Renal pelvis (tissue), 4 donors: Measurements from ENCODE around the gene MROH7. TPM values are rescaled to one million over a fixed set of nuclear protein-coding genes. Genes with fewer than 3 reads are reported as not detected.

Source experiments
- DNase-seq: peaks from one replicate; pipeline ENCODE4 v3.0.0-alpha.2; 2013
- polyA plus RNA-seq, 3 donors: library from polyadenylated mRNA; unstranded; fragments of 120-200 nt; gene quantifications; one replicate each; pipeline ENCODE4 v1.2.1, GENCODE V29; 2013; ENCODE audit not compliant: insufficient read length in 3 of 3

The MROH7 gene
- polyA plus RNA-seq, 3 donors = 2.9 to 19.5 (median 16.0) TPM

- DNase-seq = no peak
These were observed 96.7 kb downstream of the MROH7 start for GRCh38 chr1:54738244-54738643.

DNA sequence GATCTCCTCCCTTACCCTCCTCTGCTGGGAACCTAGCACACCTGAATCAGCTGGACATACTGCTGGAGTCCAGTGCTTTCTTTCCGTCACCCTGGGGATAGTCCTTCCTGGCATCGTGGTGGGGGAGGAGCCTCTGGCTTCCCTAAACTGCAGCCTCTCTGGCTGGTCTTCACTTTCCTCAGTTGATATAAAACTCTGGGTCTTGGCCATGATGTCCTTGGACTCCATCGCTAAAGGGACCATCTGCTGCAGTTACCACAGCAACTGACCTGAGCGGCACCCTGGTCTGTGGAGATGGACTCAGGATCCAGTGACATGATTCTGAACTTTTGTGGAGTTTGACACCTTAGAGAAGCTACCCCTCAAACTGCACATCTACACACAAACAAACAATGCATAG is 99.9 kb downstream of the MROH7 start:
- DNase-seq = no peak

GRCh38 chr1:54742282-54742681 is 100.7 kb downstream of the MROH7 start:
- DNase-seq = no peak

DNA sequence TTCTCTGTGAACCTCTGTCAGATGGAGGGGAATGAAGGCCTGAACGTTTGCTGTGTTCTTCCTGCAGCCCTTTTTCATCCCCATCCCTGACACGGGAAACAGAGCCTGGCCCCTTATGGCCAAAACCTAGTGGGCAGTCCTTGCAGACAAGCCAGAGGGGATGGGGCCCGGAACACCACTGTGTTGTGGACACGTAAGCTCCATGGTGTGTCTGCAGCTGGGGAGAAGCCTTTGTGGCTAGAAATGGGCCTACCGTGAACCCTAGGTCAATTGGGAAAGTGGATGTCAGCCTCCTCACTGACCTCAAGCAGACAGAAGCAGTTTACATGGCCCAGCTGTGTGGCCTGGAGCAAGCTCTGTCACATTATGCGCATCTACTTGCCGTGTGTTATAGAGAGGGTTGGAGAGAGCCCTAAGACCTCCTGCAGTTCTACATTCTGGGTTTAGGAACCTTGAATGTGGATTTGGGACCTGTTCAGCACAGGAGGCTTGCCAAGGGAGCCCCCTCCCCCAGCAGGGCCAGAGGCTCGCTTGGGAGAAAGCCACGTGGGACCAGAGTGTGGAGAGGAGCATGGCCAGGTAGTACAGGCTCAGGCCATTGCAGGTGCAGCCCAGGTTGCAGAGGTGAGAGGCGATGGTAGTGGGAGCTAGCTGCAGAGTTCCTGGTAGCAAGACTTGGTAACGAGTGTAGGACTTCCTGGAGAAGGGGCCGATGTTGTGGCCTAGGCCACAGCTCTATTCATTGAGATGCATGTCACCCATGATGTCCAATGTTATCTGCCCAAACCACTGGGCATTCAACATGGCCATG is 102.0 kb downstream of the MROH7 start:
- DNase-seq = no peak

GRCh38 chr1:54744696-54745095 is 103.1 kb downstream of the MROH7 start:
- DNase-seq = no peak

DNA sequence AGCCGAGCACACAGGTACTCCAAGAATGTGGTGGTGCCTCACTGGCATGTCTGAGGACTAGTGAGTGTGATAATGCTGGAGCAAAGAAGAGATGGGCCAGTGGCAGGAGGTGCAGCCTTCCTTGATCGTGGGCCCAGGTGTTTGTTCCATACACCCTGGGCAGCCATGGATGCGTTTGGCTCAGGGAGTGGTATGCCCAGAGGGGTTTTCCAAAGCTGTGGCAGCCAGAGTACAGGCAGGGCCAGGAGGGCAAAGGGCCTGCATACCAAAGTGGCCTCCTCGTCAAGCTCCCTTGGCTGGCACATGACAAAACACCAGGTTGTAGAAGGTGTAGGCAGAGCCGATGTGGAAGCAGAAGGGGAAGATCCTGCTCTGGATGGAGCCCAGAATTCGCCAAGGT is 103.7 kb downstream of the MROH7 start:
- DNase-seq = no peak

GRCh38 chr1:54745864-54746263 is 104.3 kb downstream of the MROH7 start:
- no peak for DNase-seq

DNA sequence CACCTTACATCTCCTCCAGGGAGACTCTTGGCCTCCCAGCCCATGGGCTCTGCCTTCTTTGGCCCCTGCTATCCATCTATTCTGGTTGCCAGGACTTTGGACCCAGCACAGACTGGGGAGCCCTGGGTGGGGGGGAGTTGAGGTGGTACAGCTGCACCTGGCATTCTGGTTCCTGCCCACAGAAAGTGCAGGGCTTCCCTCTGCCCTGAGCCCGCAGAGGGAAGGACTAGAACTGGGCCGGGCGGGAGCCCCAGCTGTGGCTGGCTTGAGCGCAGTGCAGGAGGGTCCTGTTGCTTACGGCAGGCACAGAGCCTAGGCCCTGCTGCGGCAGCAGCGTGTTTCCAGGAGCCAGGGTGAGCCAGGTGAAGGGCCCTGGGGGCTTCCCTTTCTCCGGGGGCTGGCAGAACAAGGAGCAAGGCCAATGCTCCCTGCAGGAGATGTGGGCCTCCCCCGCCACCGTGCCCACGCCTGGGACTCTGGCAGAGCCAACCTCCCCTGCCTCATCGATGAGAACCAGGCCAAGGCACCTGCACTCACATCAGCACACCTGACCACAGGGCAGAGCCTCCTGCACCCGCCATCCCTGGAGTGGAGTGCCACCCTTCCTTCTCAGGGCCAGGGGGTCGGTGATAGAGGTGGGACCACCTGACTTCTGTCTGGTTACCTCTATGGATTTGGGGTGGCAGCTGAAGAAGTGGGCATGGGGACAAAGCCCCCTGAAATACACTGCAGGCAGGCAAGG is 106.7 kb downstream of the MROH7 start:
- DNase-seq = no peak

GRCh38 chr1:54750596-54750995 is 109.0 kb downstream of the MROH7 start:
- no peak for DNase-seq

DNA sequence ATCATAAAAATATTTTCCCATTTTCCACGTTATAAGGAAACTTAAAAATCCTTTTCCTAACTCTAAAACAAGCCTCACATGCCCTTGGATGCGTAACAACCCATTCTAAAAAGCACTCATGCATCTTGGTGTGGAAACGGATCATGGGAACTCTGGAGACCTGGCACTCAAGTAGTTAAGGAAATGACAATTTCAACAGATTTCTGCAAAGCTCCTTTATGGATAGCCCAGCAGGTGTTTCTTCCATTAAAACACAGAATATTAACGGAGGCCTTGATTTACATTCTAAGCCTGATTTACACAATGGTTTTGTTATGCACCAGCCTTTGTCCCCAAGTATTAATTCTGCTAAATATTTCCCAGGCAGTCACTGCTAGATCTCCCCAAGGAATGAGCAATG is 109.8 kb downstream of the MROH7 start:
- DNase-seq = no peak

DNA sequence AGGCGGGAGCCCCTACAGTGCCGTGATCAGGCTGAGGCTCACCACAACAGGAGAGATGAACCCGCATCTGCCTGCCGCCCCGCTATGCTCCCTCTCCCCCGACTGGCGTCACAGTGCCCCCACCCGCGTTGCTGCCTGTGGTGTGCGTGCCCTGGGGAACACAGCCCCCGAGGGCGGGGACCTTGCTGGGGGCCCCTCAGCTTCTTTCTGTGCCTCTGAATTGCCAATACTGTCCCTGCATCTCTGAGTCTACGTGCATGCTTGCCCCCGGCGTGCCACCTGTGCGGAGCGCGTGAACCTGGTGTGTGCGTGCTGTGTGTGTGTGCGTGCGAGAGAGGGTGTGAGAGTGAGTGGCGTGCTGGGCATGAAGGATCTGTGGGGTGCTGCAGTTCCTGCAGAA is 112.5 kb downstream of the MROH7 start:
- no peak for DNase-seq

DNA sequence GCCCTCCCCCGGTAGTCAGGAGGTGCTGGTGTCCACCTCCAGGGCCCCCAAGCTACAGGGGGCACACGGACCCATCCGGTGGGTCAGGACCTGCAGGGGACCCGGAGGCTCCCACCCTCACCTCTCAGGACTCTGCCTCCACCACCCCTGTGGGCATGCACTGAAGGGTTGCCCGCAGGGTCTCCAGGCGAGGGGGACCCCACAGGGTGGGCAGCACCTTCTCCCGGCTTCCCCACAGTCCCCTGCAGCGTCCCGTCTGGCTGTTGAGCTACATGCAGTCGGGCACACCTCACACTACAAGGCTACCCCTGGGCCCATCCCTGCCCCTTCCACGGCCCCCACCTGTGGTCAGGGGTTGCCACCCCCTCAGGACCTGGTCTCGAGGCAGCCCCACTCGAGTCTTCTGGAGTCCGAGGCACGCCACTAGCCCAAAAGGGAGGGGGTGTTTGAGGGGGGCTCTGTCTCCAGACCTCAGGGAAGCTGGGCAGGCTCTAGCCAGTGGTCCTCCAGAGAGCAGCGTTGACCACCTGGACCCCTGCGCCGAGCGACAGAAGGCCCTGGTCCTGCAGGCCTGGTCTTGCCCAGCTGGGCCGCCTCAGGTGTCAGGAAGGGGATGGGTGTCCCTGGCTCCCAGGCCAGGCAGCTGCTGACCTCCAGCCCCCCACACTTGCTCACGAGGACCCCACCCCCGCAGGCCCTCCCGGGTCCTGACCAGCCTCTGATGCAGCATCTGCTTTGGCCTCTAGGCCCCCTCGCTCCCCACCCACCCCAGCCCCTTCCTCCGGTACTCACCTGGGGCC is 113.1 kb downstream of the MROH7 start:
- no peak for DNase-seq

DNA sequence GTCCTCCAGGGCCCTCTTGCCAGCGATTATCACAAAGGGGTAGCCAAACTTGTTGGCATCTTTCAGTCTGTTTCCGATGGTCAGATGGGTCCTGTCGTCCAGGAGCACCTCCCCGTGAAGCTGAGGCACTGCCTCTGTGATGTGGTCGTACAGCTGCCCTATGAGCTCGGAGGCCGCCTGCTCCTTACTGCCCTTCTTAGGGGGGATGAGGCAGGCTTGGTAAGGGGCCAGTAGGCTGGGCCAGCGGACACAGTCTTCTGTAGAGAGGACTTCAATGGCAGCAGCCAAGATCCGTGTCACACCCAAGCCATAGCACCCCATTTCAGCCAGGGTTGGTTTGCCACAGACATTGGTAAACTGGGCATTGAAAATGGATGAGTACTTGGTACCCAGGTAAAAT is 116.2 kb downstream of the MROH7 start:
- no peak for DNase-seq

- no peak for DNase-seq
These were observed 117.2 kb downstream of the MROH7 start for GRCh38 chr1:54758678-54759348.

Other genes with a start within 250 kb of the MROH7 start
- gene SSBP3, start 235.4 kb upstream of the MROH7 start, polyA plus RNA-seq = 100 to 1,000 TPM; 105 to 116 (median 109) TPM
- 10 to 100 TPM; 14.2 to 20.2 (median 16.0) TPM for gene ACOT11, start 93.6 kb upstream of the MROH7 start, polyA plus RNA-seq
- 10 to 100 TPM; 28.7 to 39.5 (median 35.8) TPM for gene FAM151A, start 18.3 kb upstream of the MROH7 start, polyA plus RNA-seq
- 10 to 100 TPM; 31.3 to 35.8 (median 35.2) TPM for gene TTC4, start 74.1 kb downstream of the MROH7 start, polyA plus RNA-seq
- gene PARS2, start 122.7 kb downstream of the MROH7 start, polyA plus RNA-seq = 10 to 100 TPM; 10.9 to 11.9 (median 11.8) TPM
- 10 to 100 TPM in 1 of 3 donors, 1 to 10 TPM in 2; 6.7 to 10.5 (median 9.4) TPM for gene TTC22, start 159.5 kb downstream of the MROH7 start, polyA plus RNA-seq
- gene DHCR24, start 245.4 kb downstream of the MROH7 start, polyA plus RNA-seq = 100 to 1,000 TPM in 1 of 3 donors, 10 to 100 TPM in 2; 82.1 to 110 (median 86.7) TPM